Colonic mucosa (tissue), 4 donors: ENCODE data around the gene CYB5A. TPM values are rescaled to one million over a fixed set of nuclear protein-coding genes. Genes with fewer than 3 reads are reported as not detected.
"Not testable (repeated sequence)": the region's sequence is repeated elsewhere in the genome, so short reads cannot be mapped to it uniquely, and the experiment has no call there.

Experiments
- DNase-seq: peaks from one replicate; pipeline ENCODE4 v3.0.0-alpha.2; 2020
- H3K27ac ChIP-seq: fragments of 200-600 bp; one replicate; pipeline ENCODE4 v1.8.0; 2021
- H3K27me3 ChIP-seq: fragments of 200-600 bp; one replicate; pipeline ENCODE4 v1.8.0; 2021
- H3K36me3 ChIP-seq: fragments of 200-600 bp; one replicate; pipeline ENCODE4 v1.8.0; 2021
- H3K4me1 ChIP-seq: fragments of 200-600 bp; one replicate; pipeline ENCODE4 v1.8.0; 2021; ENCODE audit warnings: mild to moderate bottlenecking
- H3K4me3 ChIP-seq: fragments of 200-600 bp; one replicate; pipeline ENCODE4 v1.8.0; 2021
- H3K9ac ChIP-seq, 2 donors: one replicate each; pipeline ENCODE4 v1.7.0; 2013; ENCODE audit warnings: control low read depth in 2 of 2, low read depth in 2 of 2, low read length in 2 of 2
- H3K9me3 ChIP-seq: fragments of 200-600 bp; one replicate; pipeline ENCODE4 v1.8.0; 2021
- CTCF ChIP-seq: fragments of 200-600 bp; IDR thresholded peaks from one replicate; pipeline ENCODE4 v1.8.0; 2022; ENCODE audit warnings: antibody characterized with exemption, mild to moderate bottlenecking
- intact Hi-C: fragments of 100-400 bp; cut with DNase I; formaldehyde crosslinking; loops from one replicate; pipeline ENCODE4 v1.14.1; 2022
- total RNA-seq, 2 donors: library from RNA; stranded (reverse); fragmentation: NEBNext Ultra II Directional in 1 of 2; extraction: Animal tissue kit (Norgen Biotek cat#: 25700) in 1 of 2; gene quantifications; one replicate each; pipeline ENCODE4 v1.2.1, GENCODE V29; 2021
- donor health status: healthy.
- donor health status: DM: no; HTN: no; CAD: no.
- donor health status: DM: no; HTN: no; CAD: no.

Gene CYB5A
- total RNA-seq, 2 donors from 2014 or later, result 107 to 114 TPM

GRCh38 chr18:74288730-74289129 lies 3.0 kb downstream of the CYB5A start:
- H3K27me3 ChIP-seq, result no peaks in the 10 kb centered on the region
- peak overlapping the region; percentile 1 for H3K27ac ChIP-seq
- no peak for TF ChIP-seq CTCF
- H3K9me3 ChIP-seq, result no peaks in the 10 kb centered on the region
- no peaks in the 10 kb centered on the region for H3K36me3 ChIP-seq
- no peak overlapping the region for H3K9ac ChIP-seq
- H3K4me3 ChIP-seq, result no peak overlapping the region
- no peak for DNase-seq
- no peaks in the 10 kb centered on the region for H3K4me1 ChIP-seq
- intact Hi-C loops, result loop anchor here (5.0 kb wide), 1 partner anchor 91 kb away; no protein-coding TSS in a partner anchor

DNA sequence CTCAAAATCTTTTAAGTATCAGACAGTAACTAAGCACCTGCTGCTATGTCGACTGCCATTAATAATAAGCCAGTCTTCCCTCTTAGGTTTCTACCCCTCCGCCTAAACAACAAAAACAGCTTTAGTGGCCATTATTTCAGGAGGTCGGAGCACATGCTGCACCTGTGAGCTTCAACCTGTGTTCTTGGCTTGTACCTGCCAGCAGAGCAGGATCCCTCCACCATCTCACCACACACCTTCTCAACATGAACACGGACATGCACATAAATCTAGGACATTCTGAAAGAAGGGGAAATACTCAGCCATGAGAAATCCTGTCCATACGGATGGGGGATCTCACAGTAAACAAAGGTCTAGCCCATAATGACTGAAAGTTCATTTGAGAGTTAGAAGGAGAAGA lies 3.7 kb downstream of the CYB5A start:
- no peak overlapping the region for H3K9ac ChIP-seq

GRCh38 chr18:74286856-74287255 lies 4.9 kb downstream of the CYB5A start:
- H3K9me3 ChIP-seq, result no peaks in the 10 kb centered on the region
- H3K27me3 ChIP-seq, result no peaks in the 10 kb centered on the region
- no peak for TF ChIP-seq CTCF
- intact Hi-C loops, result loop anchor here (5.0 kb wide), 1 partner anchor 90 kb away; no protein-coding TSS in a partner anchor
- H3K9ac ChIP-seq, result no peak overlapping the region
- H3K4me1 ChIP-seq, result peaks cover 7% of the 10 kb centered on the region
- no peak overlapping the region for H3K27ac ChIP-seq
- DNase-seq, result no peak
- H3K36me3 ChIP-seq, result no peaks in the 10 kb centered on the region
- no peak overlapping the region for H3K4me3 ChIP-seq

More for the DNA sequence above, 3.7 kb downstream of the CYB5A start:
- Histone ChIP-seq H3K9me3 (no peaks in the 10 kb centered on the region), H3K36me3 (no peaks in the 10 kb centered on the region), H3K27ac (no peak overlapping the region), H3K4me3 (no peak overlapping the region), H3K27me3 (no peaks in the 10 kb centered on the region), H3K4me1 (no peaks in the 10 kb centered on the region)
- DNase-seq, result no peak
- no peak for TF ChIP-seq CTCF
- intact Hi-C loops, result loop anchor here (5.0 kb wide), 1 partner anchor 91 kb away; no protein-coding TSS in a partner anchor

DNA sequence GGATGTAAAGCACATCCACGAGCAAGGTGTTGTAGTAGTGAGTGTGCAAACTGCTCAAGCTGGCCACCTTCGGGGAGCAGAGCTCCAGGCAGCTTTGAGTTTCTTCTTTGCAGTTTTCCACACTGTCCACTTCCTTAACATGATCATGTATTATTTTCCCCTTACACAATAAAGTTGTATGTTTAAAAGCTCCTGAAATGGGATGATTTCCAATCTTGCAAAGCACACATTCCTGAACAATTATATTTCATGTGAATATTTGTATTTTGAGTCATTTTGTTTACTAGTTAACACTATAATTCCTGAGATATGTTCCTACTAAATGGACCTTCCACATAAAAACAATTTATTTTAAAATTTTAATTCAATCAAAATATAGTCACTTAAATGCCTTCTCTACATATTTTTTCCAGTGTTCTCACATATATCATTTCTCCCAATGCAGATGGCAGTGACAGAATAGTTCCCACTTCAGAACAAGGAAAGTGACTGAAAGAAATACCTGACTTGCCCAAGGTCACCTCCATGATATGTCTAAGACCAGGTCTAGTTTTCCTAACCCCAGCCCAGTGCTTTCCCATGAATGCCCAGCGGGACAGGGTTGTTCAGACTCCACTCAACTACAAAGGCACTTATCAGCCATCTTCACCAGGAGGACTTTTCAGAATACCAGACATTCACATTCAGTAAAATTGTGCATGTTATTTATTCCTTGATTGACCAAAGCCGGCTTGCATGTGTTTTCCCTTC lies 5.5 kb downstream of the CYB5A start:
- Histone ChIP-seq H3K4me1 (peaks cover 7% of the 10 kb centered on the region), H3K4me3 (no peak overlapping the region)
- intact Hi-C loops, result loop anchor here (5.0 kb wide), 1 partner anchor 89 kb away; no protein-coding TSS in a partner anchor

GRCh38 chr18:74285583-74285982 lies 6.2 kb downstream of the CYB5A start:
- not testable (repeated sequence) for H3K4me3 ChIP-seq, H3K36me3 ChIP-seq, H3K9me3 ChIP-seq, DNase-seq, H3K4me1 ChIP-seq, H3K27me3 ChIP-seq, H3K27ac ChIP-seq, H3K9ac ChIP-seq
- intact Hi-C loops, result loop anchor here (5.0 kb wide), 1 partner anchor 88 kb away; no protein-coding TSS in a partner anchor

More for the DNA sequence above, 5.5 kb downstream of the CYB5A start:
- no peak for DNase-seq
- Histone ChIP-seq H3K36me3 (no peaks in the 10 kb centered on the region), H3K27me3 (no peaks in the 10 kb centered on the region), H3K9me3 (no peaks in the 10 kb centered on the region), H3K9ac (no peak overlapping the region), H3K27ac (no peak overlapping the region)
- TF ChIP-seq CTCF, result no peak

- no peak for DNase-seq
- no peaks in the 10 kb centered on the region for H3K9me3 ChIP-seq
- TF ChIP-seq CTCF, result no peak
- intact Hi-C loops, result loop anchor here (5.0 kb wide), 1 partner anchor 88 kb away; no protein-coding TSS in a partner anchor
- no peak overlapping the region for H3K27ac ChIP-seq
- H3K4me3 ChIP-seq, result no peak overlapping the region
- H3K27me3 ChIP-seq, result no peaks in the 10 kb centered on the region
- peaks cover 7% of the 10 kb centered on the region for H3K4me1 ChIP-seq
- no peaks in the 10 kb centered on the region for H3K36me3 ChIP-seq
- no peak overlapping the region for H3K9ac ChIP-seq
These were observed 6.8 kb downstream of the CYB5A start for GRCh38 chr18:74284980-74285355.
